ENCODE results near the gene RTP1. TPM values are rescaled to one million over a fixed set of nuclear protein-coding genes. Genes with fewer than 3 reads are reported as not detected.
A peak's percentile ranks its signal among the peaks of the same experiment; 100 is the strongest.

RTP1 gene
- total RNA-seq, 1 experiment from 2014 or later = not detected

DNA sequence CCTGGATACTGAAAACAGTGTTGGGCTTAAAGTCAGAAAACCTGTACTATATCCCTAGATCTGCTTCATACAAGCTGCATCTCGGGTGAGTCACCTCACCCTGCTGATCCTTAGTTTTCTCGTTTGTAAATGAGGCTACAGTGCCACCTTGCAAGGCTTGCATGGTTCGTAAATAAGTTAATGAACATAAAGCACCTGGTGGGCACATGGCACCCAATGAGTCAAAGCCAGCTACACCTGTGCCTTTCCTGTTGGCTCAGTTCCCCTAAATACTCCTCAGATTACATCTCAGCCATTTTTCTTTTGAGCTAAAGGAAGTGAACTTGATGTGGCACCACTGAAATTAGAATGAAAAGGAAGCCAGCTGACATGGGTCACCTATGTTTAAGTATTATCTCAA is 26.5 kb downstream of the RTP1 start:
- peaks cover 6% of the 10 kb centered on the region for H3K36me3 Mint-ChIP-seq (ENCODE audit: insufficient read depth, unreplicated experiment)
- peak; percentile 58 for DNase-seq (ENCODE audit: unreplicated experiment)

DNA sequence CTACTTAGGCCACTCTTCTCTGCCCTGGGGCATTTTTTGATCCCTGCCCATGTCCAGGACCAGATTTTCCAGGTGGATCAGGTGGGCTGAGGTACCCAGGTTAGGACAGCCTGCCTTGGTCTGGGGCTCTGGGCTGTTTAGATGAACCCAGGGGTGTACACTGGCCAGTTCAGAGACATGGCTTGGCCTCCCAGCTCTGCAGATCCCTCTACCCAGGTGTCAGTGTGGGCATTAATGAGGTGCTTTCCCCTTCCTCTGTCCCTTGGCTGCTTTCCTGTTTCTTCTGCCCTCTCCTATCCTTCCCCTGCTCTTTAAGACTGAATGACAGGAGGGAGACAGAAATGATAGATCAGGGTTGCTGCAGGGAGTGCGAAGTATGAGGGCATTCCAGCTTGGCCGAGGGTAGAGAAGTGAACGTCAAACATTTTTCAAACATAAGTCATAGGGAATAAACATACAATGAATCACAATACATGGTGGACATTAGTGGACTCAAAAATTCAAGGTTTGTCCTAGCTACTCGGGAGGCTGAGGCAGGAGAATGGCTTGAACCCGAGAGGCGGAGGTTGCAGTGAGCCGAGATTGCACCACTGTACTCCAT is 30.5 kb downstream of the RTP1 start:
- no peak overlapping the region for H3K27ac Mint-ChIP-seq (ENCODE audit: low read depth, unreplicated experiment)
- no peaks in the 10 kb centered on the region for H3K9me3 Mint-ChIP-seq (ENCODE audit: unreplicated experiment)
- no peak overlapping the region for H3K4me3 Mint-ChIP-seq (ENCODE audit: unreplicated experiment)
- H3K4me1 Mint-ChIP-seq (ENCODE audit: insufficient read depth, unreplicated experiment) = peaks cover 27% of the 10 kb centered on the region
- DNase-seq (ENCODE audit: unreplicated experiment) = peak; percentile 45
- TF ChIP-seq, protein P1, sequence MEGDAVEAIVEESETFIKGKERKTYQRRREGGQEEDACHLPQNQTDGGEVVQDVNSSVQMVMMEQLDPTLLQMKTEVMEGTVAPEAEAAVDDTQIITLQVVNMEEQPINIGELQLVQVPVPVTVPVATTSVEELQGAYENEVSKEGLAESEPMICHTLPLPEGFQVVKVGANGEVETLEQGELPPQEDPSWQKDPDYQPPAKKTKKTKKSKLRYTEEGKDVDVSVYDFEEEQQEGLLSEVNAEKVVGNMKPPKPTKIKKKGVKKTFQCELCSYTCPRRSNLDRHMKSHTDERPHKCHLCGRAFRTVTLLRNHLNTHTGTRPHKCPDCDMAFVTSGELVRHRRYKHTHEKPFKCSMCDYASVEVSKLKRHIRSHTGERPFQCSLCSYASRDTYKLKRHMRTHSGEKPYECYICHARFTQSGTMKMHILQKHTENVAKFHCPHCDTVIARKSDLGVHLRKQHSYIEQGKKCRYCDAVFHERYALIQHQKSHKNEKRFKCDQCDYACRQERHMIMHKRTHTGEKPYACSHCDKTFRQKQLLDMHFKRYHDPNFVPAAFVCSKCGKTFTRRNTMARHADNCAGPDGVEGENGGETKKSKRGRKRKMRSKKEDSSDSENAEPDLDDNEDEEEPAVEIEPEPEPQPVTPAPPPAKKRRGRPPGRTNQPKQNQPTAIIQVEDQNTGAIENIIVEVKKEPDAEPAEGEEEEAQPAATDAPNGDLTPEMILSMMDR (IDR thresholded peaks at IDR 0.05; ENCODE audit: unreplicated experiment) = no peak
- intact Hi-C loops (cut with micrococcal nuclease) = loop anchor here (10.0 kb wide), 1 partner anchor 1917 kb away; no protein-coding TSS in a partner anchor
- ChIA-PET CTCF (interaction anchor here (0.6 to 1.5 kb wide), 4 partner anchors 71 to 607 kb away, joined by 3 to 5 read pairs (median 4); no protein-coding TSS in a partner anchor), POLR2A (no interaction called here)
- no peaks in the 10 kb centered on the region for H3K27me3 Mint-ChIP-seq (ENCODE audit: insufficient read depth, unreplicated experiment)
- H3K36me3 Mint-ChIP-seq (ENCODE audit: insufficient read depth, unreplicated experiment) = peaks cover 6% of the 10 kb centered on the region
- no TSS peak for BruUV-seq (replicated peaks)

More for the DNA sequence above, 26.5 kb downstream of the RTP1 start:
- intact Hi-C loops (cut with micrococcal nuclease) = loop anchor here (5.0 to 10.0 kb wide), 2 partner anchors 111 to 1921 kb away; no protein-coding TSS in a partner anchor
- BruUV-seq (replicated peaks) = no TSS peak
- CTCF ChIA-PET = interaction anchor here (0.7 to 5.0 kb wide), 7 partner anchors 20 to 490 kb away, joined by 3 to 33 read pairs (median 5); partner anchors contain the start of gene RTP1
- Mint-ChIP-seq H3K4me1 (ENCODE audit: insufficient read depth, unreplicated experiment) (peaks cover 27% of the 10 kb centered on the region), H3K27ac (ENCODE audit: low read depth, unreplicated experiment) (no peak overlapping the region), H3K27me3 (ENCODE audit: insufficient read depth, unreplicated experiment) (no peaks in the 10 kb centered on the region), H3K9me3 (ENCODE audit: unreplicated experiment) (no peaks in the 10 kb centered on the region), H3K4me3 (ENCODE audit: unreplicated experiment) (no peak overlapping the region)
- TF ChIP-seq, protein P1 (IDR thresholded peaks at IDR 0.05; ENCODE audit: unreplicated experiment) = no peak
- POLR2A ChIA-PET = interaction anchor here (0.9 kb wide), 1 partner anchor 20 kb away, joined by 3 read pairs; no protein-coding TSS in a partner anchor

DNA sequence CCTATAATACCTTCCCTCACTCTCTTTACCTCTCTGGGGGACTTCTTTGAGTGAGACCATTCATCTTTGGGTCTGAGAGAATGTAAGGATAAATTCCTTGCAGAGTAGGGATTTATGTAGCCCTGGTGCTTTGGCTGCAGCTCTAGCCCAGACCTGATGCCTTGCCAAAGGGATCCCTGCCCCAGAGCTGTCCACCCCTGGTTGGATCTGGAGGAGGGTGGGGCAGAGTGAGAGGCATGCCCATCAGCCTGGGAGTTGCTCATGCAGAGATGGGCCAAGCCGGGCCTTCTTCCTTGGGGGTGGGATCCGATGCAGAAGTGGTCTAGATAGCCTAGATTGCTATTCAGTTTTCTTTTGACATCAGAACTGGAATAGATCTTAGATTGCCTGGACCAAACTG is 31.5 kb downstream of the RTP1 start:
- Mint-ChIP-seq H3K9me3 (ENCODE audit: unreplicated experiment) (no peaks in the 10 kb centered on the region), H3K27me3 (ENCODE audit: insufficient read depth, unreplicated experiment) (no peaks in the 10 kb centered on the region), H3K36me3 (ENCODE audit: insufficient read depth, unreplicated experiment) (peaks cover 6% of the 10 kb centered on the region), H3K27ac (ENCODE audit: low read depth, unreplicated experiment) (peak overlapping the region; percentile 5), H3K4me3 (ENCODE audit: unreplicated experiment) (no peak overlapping the region), H3K4me1 (ENCODE audit: insufficient read depth, unreplicated experiment) (peaks cover 23% of the 10 kb centered on the region)
- TF ChIP-seq, protein P1 (IDR thresholded peaks at IDR 0.05; ENCODE audit: unreplicated experiment) = no peak
- CTCF ChIA-PET = interaction anchor here (0.6 to 1.5 kb wide), 3 partner anchors 388 to 1870 kb away, joined by 3 to 5 read pairs (median 3); no protein-coding TSS in a partner anchor
- BruUV-seq (replicated peaks) = no TSS peak
- DNase-seq (ENCODE audit: unreplicated experiment) = no peak
- POLR2A ChIA-PET = interaction anchor here (0.6 kb wide), 1 partner anchor 474 kb away, joined by 3 read pairs; no protein-coding TSS in a partner anchor
- intact Hi-C loops (cut with micrococcal nuclease) = loop anchor here (10.0 kb wide), 1 partner anchor 1916 kb away; no protein-coding TSS in a partner anchor

DNA sequence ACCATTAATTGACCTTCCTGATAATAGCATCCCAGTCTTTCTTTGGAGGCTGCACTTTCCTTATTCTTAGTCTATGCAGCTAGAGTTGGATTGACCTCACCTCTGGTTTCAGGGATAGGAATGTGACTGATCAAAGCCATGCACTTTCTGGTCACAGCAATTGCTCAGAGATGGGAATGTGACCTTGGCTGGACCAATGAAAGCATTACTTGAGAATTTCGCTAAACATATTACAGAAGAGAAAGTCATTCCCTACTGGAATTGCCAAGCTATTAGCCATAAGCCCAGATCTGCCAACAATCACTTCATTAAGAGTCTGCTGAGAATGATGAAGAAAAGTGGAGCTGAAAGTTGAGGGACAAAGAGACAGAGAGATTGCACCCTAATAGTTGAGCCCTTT is 32.7 kb downstream of the RTP1 start:
- H3K36me3 Mint-ChIP-seq (ENCODE audit: insufficient read depth, unreplicated experiment) = peaks cover 6% of the 10 kb centered on the region
- TF ChIP-seq, protein P1 (IDR thresholded peaks at IDR 0.05; ENCODE audit: unreplicated experiment) = no peak
- POLR2A ChIA-PET = interaction anchor here (1.3 kb wide), 1 partner anchor 14 kb away, joined by 4 read pairs; no protein-coding TSS in a partner anchor
- CTCF ChIA-PET = interaction anchor here (0.6 to 1.5 kb wide), 4 partner anchors 10 to 1583 kb away, joined by 3 to 7 read pairs (median 4); no protein-coding TSS in a partner anchor
- no TSS peak for BruUV-seq (replicated peaks)
- no peaks in the 10 kb centered on the region for H3K9me3 Mint-ChIP-seq (ENCODE audit: unreplicated experiment)
- H3K4me1 Mint-ChIP-seq (ENCODE audit: insufficient read depth, unreplicated experiment) = peaks cover 19% of the 10 kb centered on the region
- no peak overlapping the region for H3K27ac Mint-ChIP-seq (ENCODE audit: low read depth, unreplicated experiment)
- H3K4me3 Mint-ChIP-seq (ENCODE audit: unreplicated experiment) = no peak overlapping the region
- H3K27me3 Mint-ChIP-seq (ENCODE audit: insufficient read depth, unreplicated experiment) = no peaks in the 10 kb centered on the region
- no peak for DNase-seq (ENCODE audit: unreplicated experiment)
- intact Hi-C loops (cut with micrococcal nuclease) = no loop called here
